H1 (cell line): ENCODE measurements around the gene SDR39U1. TPM values are rescaled to one million over a fixed set of nuclear protein-coding genes. Genes with fewer than 3 reads are reported as not detected.

Experiments used
- CTCF ChIA-PET: fragments of 300-600 bp; sonication (Branson Sonifier 250); formaldehyde crosslinking; loops from one replicate; lab custom pipeline; 2021; ENCODE audit not compliant: partially characterized antibody; lab: Charles Lee
- POLR2A ChIA-PET: fragments of 300-600 bp; sonication (Branson Sonifier 250); formaldehyde crosslinking; loops from one replicate; lab custom pipeline; 2021; ENCODE audit warnings: inconsistent platforms; ENCODE audit not compliant: partially characterized antibody; lab: Charles Lee
- DNase-seq, 2 experiments: peaks; one replicate each; pipeline versions ENCODE4 v3.0.0 to v3.0.0-alpha.2; 2010 to 2022; ENCODE audit warnings: low spot score in 2 of 2, low read depth in 1 of 2, mixed read lengths in 1 of 2
- FAIRE-seq: peaks from 2 replicates; lab custom pipeline; 2011; peaks lifted over from hg19 to GRCh38; lab: Jason Lieb, UNC
- H2AFZ ChIP-seq: 2 replicates; pipeline ENCODE4 v1.8.1; 2012; ENCODE audit warnings: low read length, inconsistent platforms
- H2AK5ac ChIP-seq: 2 replicates; pipeline ENCODE4 v1.6.1; 2013; ENCODE audit warnings: low read depth, low read length
- H2BK120ac ChIP-seq: replicated peaks from 2 replicates; pipeline ENCODE3; 2013; ENCODE audit warnings: low read depth, low read length, inconsistent platforms
- H2BK12ac ChIP-seq: 2 replicates; pipeline ENCODE4 v1.6.1; 2013; ENCODE audit warnings: low read depth, low read length
- H2BK15ac ChIP-seq: 2 replicates; pipeline ENCODE4 v1.6.1; 2013; ENCODE audit warnings: low read length
- H2BK20ac ChIP-seq: 2 replicates; pipeline ENCODE4 v1.6.1; 2013; ENCODE audit warnings: low read length
- H2BK5ac ChIP-seq: 2 replicates; pipeline ENCODE4 v1.6.1; 2013; ENCODE audit warnings: low read depth, low read length
- H3K14ac ChIP-seq: 2 replicates; pipeline ENCODE4 v1.6.1; 2013; ENCODE audit warnings: inconsistent platforms; ENCODE audit not compliant: insufficient read length
- H3K18ac ChIP-seq: 2 replicates; pipeline ENCODE4 v1.6.1; 2013; ENCODE audit warnings: low read length; ENCODE audit errors: extremely low read depth
- H3K23ac ChIP-seq: 2 replicates; pipeline ENCODE4 v1.6.1; 2013; ENCODE audit warnings: inconsistent platforms; ENCODE audit not compliant: insufficient read length
- H3K23me2 ChIP-seq: 2 replicates; pipeline ENCODE4 v1.6.1; 2013; ENCODE audit warnings: low read depth, low read length
- H3K27ac ChIP-seq: 2 replicates; pipeline ENCODE4 v1.6.1; 2011; ENCODE audit warnings: low read depth, low read length, inconsistent platforms
- H3K27me3 ChIP-seq, 4 experiments: replicated peaks in 1 of 4; 1 replicate in 1 of 4; 2 replicates in 3 of 4; pipeline versions ENCODE4 v1.6.1 to v1.8.1; 2011 to 2013; ENCODE audit warnings: low read length in 3 of 4, mild to moderate bottlenecking in 3 of 4, inconsistent platforms in 2 of 4, mixed read lengths in 2 of 4, moderate library complexity in 1 of 4; ENCODE audit not compliant: control insufficient read depth in 3 of 4, insufficient read depth in 3 of 4; ENCODE audit errors: extremely low read depth in 1 of 4
- H3K36me3 ChIP-seq, 4 experiments: 2 replicates each; pipeline versions ENCODE4 v1.6.1 to v1.8.1; 2011 to 2013; ENCODE audit warnings: mild to moderate bottlenecking in 4 of 4, low read length in 3 of 4, moderate library complexity in 2 of 4, control low read depth in 1 of 4, inconsistent platforms in 1 of 4; ENCODE audit not compliant: insufficient read depth in 4 of 4, control insufficient read depth in 2 of 4
- H3K4ac ChIP-seq: replicated peaks from 2 replicates; pipeline ENCODE3; 2013; ENCODE audit warnings: low read length, low read depth, mixed read lengths, inconsistent platforms; ENCODE audit not compliant: insufficient read length
- H3K4me1 ChIP-seq, 4 experiments: replicated peaks in 1 of 4; 1 replicate in 1 of 4; 2 replicates in 3 of 4; pipeline versions ENCODE4 v1.6.1 to v1.8.1; 2011 to 2013; ENCODE audit warnings: low read length in 3 of 4, inconsistent platforms in 2 of 4, mixed read lengths in 1 of 4; ENCODE audit not compliant: insufficient read depth in 4 of 4, control insufficient read depth in 3 of 4
- H3K4me2 ChIP-seq, 2 experiments: 2 replicates each; pipeline versions ENCODE4 v1.6.1 to v1.8.1; 2011 to 2013; ENCODE audit warnings: low read depth in 2 of 2, low read length in 2 of 2, control low read depth in 1 of 2, inconsistent platforms in 1 of 2, mild to moderate bottlenecking in 1 of 2; ENCODE audit not compliant: insufficient read depth in 1 of 2
- H3K4me3 ChIP-seq, 4 experiments: fragments of 200-600, 300-600 bp in 1 of 4; sonication (generic), shearing (Covaris generic), sonication (Bioruptor Twin) in 1 of 4; 2 replicates each; pipeline versions ENCODE4 v1.5.1 to v1.8.1; 2011 to 2016; ENCODE audit warnings: low read length in 4 of 4, low read depth in 3 of 4, control low read depth in 2 of 4, inconsistent platforms in 2 of 4, mild to moderate bottlenecking in 2 of 4, mixed read lengths in 1 of 4, moderate library complexity in 1 of 4; ENCODE audit not compliant: insufficient read depth in 2 of 4; ENCODE audit errors: extremely low read depth in 1 of 4
- H3K56ac ChIP-seq: replicated peaks from 2 replicates; pipeline ENCODE3; 2013; ENCODE audit warnings: low read depth, mild to moderate bottlenecking, mixed read lengths, low read length, inconsistent platforms; ENCODE audit not compliant: insufficient read length
- H3K79me1 ChIP-seq: 2 replicates; pipeline ENCODE4 v1.6.1; 2013; ENCODE audit warnings: low read depth, low read length, control low read depth
- H3K79me2 ChIP-seq, 2 experiments: 2 replicates each; pipeline versions ENCODE4 v1.6.1 to v1.8.1; 2012 to 2013; ENCODE audit warnings: low read length in 2 of 2, mild to moderate bottlenecking in 2 of 2, inconsistent platforms in 1 of 2; ENCODE audit not compliant: insufficient read depth in 2 of 2, control insufficient read depth in 1 of 2
- H3K9ac ChIP-seq, 4 experiments: replicated peaks in 1 of 4; 1 replicate in 1 of 4; 2 replicates in 3 of 4; pipeline versions ENCODE4 v1.6.1 to v1.8.1; 2011 to 2013; ENCODE audit warnings: low read depth in 3 of 4, low read length in 3 of 4, control low read depth in 2 of 4, mild to moderate bottlenecking in 2 of 4, moderate library complexity in 2 of 4, inconsistent platforms in 1 of 4; ENCODE audit errors: extremely low read depth in 1 of 4
- H3K9me3 ChIP-seq, 2 experiments: 2 replicates each; pipeline versions ENCODE4 v1.6.1 to v1.8.1; 2012 to 2013; ENCODE audit warnings: mild to moderate bottlenecking in 2 of 2, moderate library complexity in 2 of 2, control low read depth in 1 of 2, inconsistent platforms in 1 of 2, low read depth in 1 of 2, low read length in 1 of 2, mixed read lengths in 1 of 2; ENCODE audit not compliant: insufficient read depth in 2 of 2
- H4K20me1 ChIP-seq, 2 experiments: replicated peaks in 1 of 2; 2 replicates each; pipeline versions ENCODE3 to v1.8.1; 2011 to 2013; ENCODE audit warnings: inconsistent platforms in 2 of 2, low read length in 2 of 2, mild to moderate bottlenecking in 1 of 2; ENCODE audit not compliant: insufficient read depth in 2 of 2, control insufficient read depth in 1 of 2
- H4K5ac ChIP-seq: 2 replicates; pipeline ENCODE4 v1.6.1; 2013; ENCODE audit warnings: low read length, low read depth, mixed read lengths, inconsistent platforms; ENCODE audit not compliant: insufficient read length
- H4K8ac ChIP-seq: 2 replicates; pipeline ENCODE4 v1.8.0; 2013; ENCODE audit warnings: mild to moderate bottlenecking, moderate library complexity, low read length, inconsistent platforms; ENCODE audit not compliant: insufficient read depth; ENCODE audit errors: extremely low read depth
- H4K91ac ChIP-seq: replicated peaks from 2 replicates; pipeline ENCODE3; 2013; ENCODE audit warnings: low read length, mixed read lengths, inconsistent platforms; ENCODE audit not compliant: insufficient read length
- CTCF ChIP-seq, 3 experiments: IDR thresholded peaks; 1 replicate in 2 of 3; 2 replicates in 1 of 3; pipeline versions ENCODE4 v1.5.1 to v1.6.1; 2011; ENCODE audit warnings: low read length in 3 of 3, mild to moderate bottlenecking in 3 of 3, inconsistent platforms in 2 of 3, low read depth in 1 of 3, moderate library complexity in 1 of 3; ENCODE audit not compliant: insufficient read depth in 1 of 3; ENCODE audit errors: control extremely low read depth in 1 of 3
- EZH2 ChIP-seq: fragments of 200-600 bp; sonication (generic); IDR thresholded peaks from 2 replicates; pipeline ENCODE4 v1.7.1; 2012; ENCODE audit warnings: low read depth, mild to moderate bottlenecking, moderate library complexity, low read length, inconsistent platforms; ENCODE audit not compliant: severe bottlenecking
- HDAC2 ChIP-seq, 2 experiments: fragments of 300-600 bp in 1 of 2; sonication (generic) in 1 of 2; IDR thresholded peaks; 2 replicates each; pipeline ENCODE4 v1.6.1; 2011 to 2012; ENCODE audit warnings: low read depth in 2 of 2, low read length in 2 of 2, mild to moderate bottlenecking in 2 of 2, moderate library complexity in 2 of 2, borderline replicate concordance in 1 of 2, inconsistent platforms in 1 of 2
- JUN ChIP-seq: IDR thresholded peaks from 2 replicates; pipeline ENCODE4 v1.6.1; 2011; ENCODE audit warnings: low read depth, mild to moderate bottlenecking, improper control_type of control experiment, low read length
- KDM1A ChIP-seq: fragments of 200-600, 300-600 bp; sonication (generic); IDR thresholded peaks from 2 replicates; pipeline ENCODE4 v1.7.1; 2016; ENCODE audit warnings: mild to moderate bottlenecking, low read length, borderline replicate concordance
- KDM5A ChIP-seq: fragments of 200-600 bp; IDR thresholded peaks from 2 replicates; pipeline ENCODE4 v1.7.1; 2012; ENCODE audit warnings: mild to moderate bottlenecking, low read length, inconsistent platforms, mixed read lengths
- RXRA ChIP-seq: IDR thresholded peaks from 2 replicates; pipeline ENCODE4 v1.6.1; 2011; ENCODE audit warnings: low read depth, mild to moderate bottlenecking, low read length, moderate library complexity; ENCODE audit not compliant: insufficient read depth
- TAF1 ChIP-seq: IDR thresholded peaks from 2 replicates; pipeline ENCODE4 v1.6.1; 2011; ENCODE audit warnings: mild to moderate bottlenecking, low read depth, low read length
- TBP ChIP-seq: IDR thresholded peaks from 2 replicates; pipeline ENCODE4 v1.6.1; 2011; ENCODE audit warnings: low read depth, low read length, improper control_type of control experiment
- ZNF274 ChIP-seq: IDR thresholded peaks from 2 replicates; pipeline ENCODE4 v1.7.0; 2012; ENCODE audit warnings: low read length, borderline replicate concordance; ENCODE audit errors: extremely low read depth
- WGBS, 2 experiments: shearing (Covaris generic) in 1 of 2; methylation state at CpG; one replicate each; pipeline versions ENCODE4 v1.1.6 to v1.1.7; 2013 to 2015; ENCODE audit warnings: low lambda C conversion rate in 2 of 2, mixed read lengths in 2 of 2, inconsistent platforms in 1 of 2, low coverage in 1 of 2, missing lambda C conversion rate in 1 of 2; ENCODE audit not compliant: insufficient replicate concordance in 2 of 2, insufficient coverage in 1 of 2, insufficient read length in 1 of 2; ENCODE audit errors: extremely low coverage in 1 of 2, missing lambda C conversion rate in 1 of 2; 5-methylcytosine and 5-hydroxymethylcytosine counted together
- polyA plus RNA-seq, 7 experiments: library from polyadenylated mRNA; depleted of rRNA in 3 of 7; stranded (reverse) in 5 of 7; unstranded in 2 of 7; fragments of >200 nt in 5 of 7; fragments of 200-250 nt in 2 of 7; gene quantifications; 1 replicate in 5 of 7; 2 replicates in 1 of 7; 4 replicates in 1 of 7; pipeline versions ENCODE4 v1.2.1 to v1.2.3, GENCODE V29; 2011 to 2013; ENCODE audit warnings: missing spikeins in 2 of 7, mixed read lengths in 2 of 7
- total RNA-seq: library from RNA; stranded (reverse); fragmentation: NEBNext Ultra II Directional; extraction: Animal tissue kit (Norgen Biotek cat#: 25700); gene quantifications from 2 replicates; pipeline ENCODE4 v1.2.1, GENCODE V29; 2021
- TF ChIP-seq, protein P1 (sequence below): IDR thresholded peaks from 2 replicates; pipeline ENCODE4 v1.6.1; 2011; ENCODE audit warnings: low read depth, mild to moderate bottlenecking, low read length; ENCODE audit not compliant: insufficient read depth

SDR39U1 gene
- total and polyA plus RNA-seq, 2 of the 8 experiments (the other 6 are each of a cell fraction or from before 2014, with no cell fraction given) = 46.7 to 98.8 TPM

DNA sequence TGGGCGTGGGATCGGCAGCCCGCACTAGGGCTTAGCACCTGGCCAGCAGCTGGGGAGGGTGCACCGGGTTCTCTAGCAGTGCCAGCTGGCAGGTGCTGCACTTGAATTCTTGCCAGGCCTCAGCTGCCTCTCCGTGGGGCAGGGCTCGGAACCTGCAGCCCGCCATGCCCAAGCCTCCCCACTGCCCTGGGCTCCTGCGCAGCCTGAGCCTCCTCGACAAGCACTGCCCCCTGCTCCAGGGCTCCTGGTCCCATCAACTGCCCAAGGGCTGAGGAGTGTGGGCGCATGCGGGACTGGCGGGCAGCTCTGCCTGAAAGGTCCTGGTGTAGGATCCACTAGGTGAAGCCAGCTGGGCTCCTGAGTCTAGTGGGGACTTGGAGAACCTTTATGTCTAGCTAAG, 30.6 kb upstream of the SDR39U1 start:
- Histone ChIP-seq H4K5ac (no peak overlapping the region), H3K27me3 (no peaks in the 10 kb centered on the region), H3K56ac (no peak overlapping the region), H3K18ac (no peak overlapping the region), H3K79me2 (no peaks in the 10 kb centered on the region), H3K23me2 (no peaks in the 10 kb centered on the region), H4K91ac (no peak overlapping the region), H3K14ac (no peak overlapping the region), H4K8ac (no peak overlapping the region), H2AFZ (no peak overlapping the region), H4K20me1 (no peaks in the 10 kb centered on the region), H3K4me3 (no peak overlapping the region), H3K4me2 (no peak overlapping the region), H2BK15ac (no peak overlapping the region), H3K9ac (no peak overlapping the region), H2BK5ac (no peak overlapping the region), H3K27ac (no peak overlapping the region), H2BK120ac (no peak overlapping the region), H2AK5ac (no peak overlapping the region), H2BK12ac (no peak overlapping the region), H2BK20ac (no peak overlapping the region), H3K36me3 (no peaks in the 10 kb centered on the region), H3K4ac (no peak overlapping the region), H3K9me3 (no peaks in the 10 kb centered on the region; a peak in 1 of 4 replicates), H3K79me1 (no peaks in the 10 kb centered on the region), H3K4me1 (no peaks in the 10 kb centered on the region), H3K23ac (no peak overlapping the region)
- DNase-seq (no peak), FAIRE-seq (no peak)
- CTCF ChIA-PET = interaction anchor here (0.9 to 1.6 kb wide), 2 partner anchors 9 to 10 kb away, joined by 3 to 4 read pairs; no protein-coding TSS in a partner anchor
- 59% methylated on average over 12 of the region's 12 CpGs; no CpG with 5 or more reads in 1 of the 2 experiments for WGBS, 2 experiments
- POLR2A ChIA-PET = no interaction called here
- TF ChIP-seq TAF1 = no peak
- no peak for TF ChIP-seq KDM1A
- no peak for TF ChIP-seq TBP
- TF ChIP-seq, protein P1, sequence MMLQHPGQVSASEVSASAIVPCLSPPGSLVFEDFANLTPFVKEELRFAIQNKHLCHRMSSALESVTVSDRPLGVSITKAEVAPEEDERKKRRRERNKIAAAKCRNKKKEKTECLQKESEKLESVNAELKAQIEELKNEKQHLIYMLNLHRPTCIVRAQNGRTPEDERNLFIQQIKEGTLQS = no peak
- TF ChIP-seq KDM5A = no peak
- no peak for TF ChIP-seq EZH2
- TF ChIP-seq ZNF274 = no peak
- no peak for TF ChIP-seq HDAC2 (IDR thresholded peaks at IDR 0.05; ENCODE audit: borderline replicate concordance in 1 of 2, low read depth in 2 of 2, low read length in 2 of 2)
- TF ChIP-seq RXRA = no peak
- TF ChIP-seq CTCF (IDR thresholded peaks at IDR 0.05; ENCODE audit: control extremely low read depth in 1 of 3, insufficient read depth in 1 of 3, low read depth in 1 of 3, low read length in 3 of 3) = no peak
- TF ChIP-seq JUN = no peak
